Astrocyte (in vitro differentiated cells and primary cell): Measurements from ENCODE around the gene MPP7. TPM values are rescaled to one million over a fixed set of nuclear protein-coding genes. Genes with fewer than 3 reads are reported as not detected.

Experiments
- DNase-seq: peaks from one replicate; pipeline ENCODE4 v3.0.0-alpha.2; 2010; ENCODE audit warnings: low read depth
- FAIRE-seq: peaks from 2 replicates; lab custom pipeline; 2011; peaks lifted over from hg19 to GRCh38; lab: Jason Lieb, UNC
- H2AFZ ChIP-seq: 2 replicates; pipeline ENCODE4 v1.6.0; 2012; ENCODE audit warnings: low read depth, low read length, inconsistent platforms
- H3K27ac ChIP-seq: 2 replicates; pipeline ENCODE4 v1.5.1; 2011; ENCODE audit warnings: low read depth, low read length, inconsistent platforms
- H3K27me3 ChIP-seq: 2 replicates; pipeline ENCODE4 v1.6.0; 2011; ENCODE audit warnings: low read length, inconsistent platforms; ENCODE audit not compliant: insufficient read depth
- H3K36me3 ChIP-seq: 2 replicates; pipeline ENCODE4 v1.5.1; 2011; ENCODE audit warnings: low read length, inconsistent platforms; ENCODE audit not compliant: insufficient read depth
- H3K4me1 ChIP-seq: 2 replicates; pipeline ENCODE4 v1.5.1; 2011; ENCODE audit warnings: low read length, inconsistent platforms; ENCODE audit not compliant: insufficient read depth
- H3K4me2 ChIP-seq: 2 replicates; pipeline ENCODE4 v1.6.0; 2012; ENCODE audit warnings: low read length, inconsistent platforms
- H3K4me3 ChIP-seq: 2 replicates; pipeline ENCODE4 v1.5.1; 2011; ENCODE audit warnings: low read depth, mild to moderate bottlenecking, low read length, inconsistent platforms; ENCODE audit not compliant: insufficient read depth
- H3K79me2 ChIP-seq: 2 replicates; pipeline ENCODE4 v1.6.0; 2012; ENCODE audit warnings: mild to moderate bottlenecking, low read length, inconsistent platforms; ENCODE audit not compliant: insufficient read depth
- H3K9ac ChIP-seq: 2 replicates; pipeline ENCODE4 v1.6.0; 2012; ENCODE audit warnings: mild to moderate bottlenecking, low read length, inconsistent platforms
- H3K9me3 ChIP-seq: 2 replicates; pipeline ENCODE4 v1.5.1; 2012; ENCODE audit warnings: low read depth, mild to moderate bottlenecking, low read length, inconsistent platforms; ENCODE audit not compliant: insufficient read depth
- H4K20me1 ChIP-seq: 2 replicates; pipeline ENCODE4 v1.6.0; 2012; ENCODE audit warnings: low read length, inconsistent platforms; ENCODE audit not compliant: insufficient read depth
- H3K27ac Mint-ChIP-seq: one replicate; pipeline ENCODE4 v1.8.0; 2021; ENCODE audit warnings: mild to moderate bottlenecking, mixed read lengths; ENCODE audit not compliant: unreplicated experiment
- H3K27me3 Mint-ChIP-seq: one replicate; pipeline ENCODE4 v1.8.0; 2021; ENCODE audit warnings: low read depth, mixed read lengths; ENCODE audit not compliant: unreplicated experiment
- H3K36me3 Mint-ChIP-seq: one replicate; pipeline ENCODE4 v1.8.0; 2021; ENCODE audit warnings: low read depth, mixed read lengths; ENCODE audit not compliant: unreplicated experiment
- H3K4me1 Mint-ChIP-seq: one replicate; pipeline ENCODE4 v1.8.0; 2021; ENCODE audit warnings: low read depth, mixed read lengths; ENCODE audit not compliant: unreplicated experiment
- H3K4me3 Mint-ChIP-seq: one replicate; pipeline ENCODE4 v1.8.0; 2021; ENCODE audit warnings: mild to moderate bottlenecking, moderate library complexity, mixed read lengths; ENCODE audit not compliant: unreplicated experiment
- H3K9me3 Mint-ChIP-seq: one replicate; pipeline ENCODE4 v1.8.0; 2021; ENCODE audit warnings: mild to moderate bottlenecking, mixed read lengths; ENCODE audit not compliant: unreplicated experiment
- CTCF ChIP-seq: IDR thresholded peaks from 2 replicates; pipeline ENCODE4 v1.5.1; 2011; ENCODE audit warnings: low read depth, mild to moderate bottlenecking, inconsistent platforms, low read length, moderate library complexity; ENCODE audit not compliant: insufficient read depth
- EZH2 ChIP-seq: IDR thresholded peaks from 2 replicates; pipeline ENCODE4 v1.6.1; 2012; ENCODE audit warnings: mild to moderate bottlenecking, low read length, inconsistent platforms; ENCODE audit not compliant: insufficient read depth
- total RNA-seq: library from RNA; stranded (reverse); gene quantifications from 2 replicates; pipeline ENCODE4 v1.2.1, GENCODE V29; 2021

Gene MPP7
- total RNA-seq, 1 donor from 2014 or later = 7.1 TPM

DNA sequence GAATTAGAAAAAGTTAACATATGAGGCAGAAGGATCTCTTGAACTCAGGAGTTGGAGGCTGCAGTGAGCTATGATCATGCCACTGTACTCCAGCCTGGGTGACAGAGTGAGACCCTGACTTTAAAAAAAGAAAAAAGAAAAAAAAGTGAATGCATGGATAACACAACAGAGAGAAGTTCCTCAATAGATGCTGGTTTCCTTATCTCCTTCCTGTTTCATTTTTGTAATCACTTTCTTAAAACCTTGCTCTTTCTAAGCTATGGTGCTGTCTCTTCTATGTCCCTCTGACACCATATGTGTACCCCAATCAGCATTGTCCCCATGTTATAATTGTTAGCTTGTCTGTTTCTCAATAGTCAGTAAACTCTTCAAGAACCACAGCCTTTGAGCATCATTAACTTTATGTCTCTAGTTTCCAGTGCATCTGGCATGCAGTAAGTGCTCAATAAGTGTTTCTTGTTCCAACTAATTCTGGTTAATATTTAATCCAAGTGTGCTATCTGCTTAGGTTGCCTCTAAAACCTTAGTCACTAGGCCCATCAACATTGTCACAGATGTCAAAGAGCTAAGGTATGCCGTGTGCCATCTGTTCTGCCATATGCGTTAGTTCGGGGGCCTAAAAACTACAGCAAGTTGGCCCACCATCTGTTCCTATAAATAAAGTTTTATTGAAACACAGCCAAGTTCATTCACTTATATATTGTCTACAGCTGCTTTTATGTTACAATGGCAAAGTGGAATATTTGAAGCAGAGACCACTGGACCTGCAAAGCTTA lies 36.2 kb downstream of the MPP7 start:
- no peaks in the 10 kb centered on the region for H3K79me2 ChIP-seq

DNA sequence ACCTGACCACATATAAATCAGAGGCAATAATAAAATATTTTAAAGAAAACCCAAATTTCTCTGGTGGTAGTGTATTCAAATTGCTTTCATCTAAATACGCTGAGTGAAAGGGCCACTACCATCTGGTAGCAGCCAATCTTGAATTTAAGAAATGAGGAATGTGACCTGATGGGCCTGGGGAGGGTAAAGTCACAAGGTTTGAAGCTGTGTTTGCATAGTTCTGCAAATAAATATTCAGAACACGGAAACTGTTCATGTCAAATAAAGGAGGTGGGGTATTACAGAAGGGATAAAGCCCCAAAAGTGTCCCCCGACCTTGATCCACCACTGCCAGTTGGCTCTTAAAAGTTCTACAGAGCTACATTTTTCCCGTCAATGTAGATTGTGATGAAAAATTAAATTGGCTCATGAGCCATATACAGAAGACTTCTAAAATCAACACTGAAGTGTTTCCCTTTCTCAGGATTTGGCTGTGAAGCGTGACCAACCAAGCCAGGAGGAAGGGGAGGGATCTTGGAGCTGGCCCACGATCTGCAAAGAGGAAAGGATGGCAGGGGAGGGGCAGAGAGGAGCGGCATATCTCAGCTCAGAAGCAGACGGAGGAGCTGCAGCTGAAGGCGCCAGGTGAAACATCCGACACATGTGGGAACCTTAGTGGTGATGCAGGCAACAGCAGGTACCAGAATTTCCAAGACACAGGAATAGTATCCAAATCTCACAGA lies 39.6 kb downstream of the MPP7 start:
- Mint-ChIP-seq H3K4me3 (no peak overlapping the region), H3K4me1 (no peaks in the 10 kb centered on the region), H3K36me3 (peaks cover 2% of the 10 kb centered on the region), H3K9me3 (no peaks in the 10 kb centered on the region), H3K27me3 (no peaks in the 10 kb centered on the region), H3K27ac (no peak overlapping the region)
- Histone ChIP-seq H2AFZ (no peak overlapping the region), H4K20me1 (no peaks in the 10 kb centered on the region), H3K4me2 (no peak overlapping the region), H3K4me1 (no peaks in the 10 kb centered on the region), H3K79me2 (no peaks in the 10 kb centered on the region), H3K27ac (no peak overlapping the region), H3K27me3 (no peaks in the 10 kb centered on the region), H3K36me3 (no peaks in the 10 kb centered on the region), H3K9ac (no peak overlapping the region), H3K4me3 (no peak overlapping the region), H3K9me3 (no peaks in the 10 kb centered on the region)
- no peak for FAIRE-seq
- no peak for DNase-seq
- no peak for TF ChIP-seq CTCF
- TF ChIP-seq EZH2 = no peak

More for the DNA sequence above, 36.2 kb downstream of the MPP7 start:
- no peak overlapping the region for H3K4me2 ChIP-seq
- Mint-ChIP-seq H3K27me3 (no peaks in the 10 kb centered on the region), H3K4me1 (no peaks in the 10 kb centered on the region), H3K36me3 (peaks cover 2% of the 10 kb centered on the region), H3K27ac (no peak overlapping the region), H3K9me3 (no peaks in the 10 kb centered on the region), H3K4me3 (no peak overlapping the region)
- no peaks in the 10 kb centered on the region for H3K27me3 ChIP-seq
- H3K27ac ChIP-seq = no peak overlapping the region
- no peaks in the 10 kb centered on the region for H3K9me3 ChIP-seq
- H3K4me1 ChIP-seq = no peaks in the 10 kb centered on the region
- TF ChIP-seq CTCF (no peak), EZH2 (no peak)
- no peak for FAIRE-seq
- H3K9ac ChIP-seq = no peak overlapping the region
- no peaks in the 10 kb centered on the region for H4K20me1 ChIP-seq
- no peak overlapping the region for H2AFZ ChIP-seq
- H3K36me3 ChIP-seq = no peaks in the 10 kb centered on the region
- no peak for DNase-seq
- no peak overlapping the region for H3K4me3 ChIP-seq
